ENCODE measurements around the gene ATXN3.

GRCh38 chr14:92022036-92022435, 84.3 kb downstream of the ATXN3 start:
- no peak for TF ChIP-seq POLR2A (IDR thresholded peaks at IDR 0.05; ENCODE audit: low read length)
- TF ChIP-seq GATA1 (IDR thresholded peaks at IDR 0.05; ENCODE audit: low read depth, low read length), result no peak

Data from erythroblast (primary cell).